Renal cortex interstitium (tissue), 15 donors: Measurements from ENCODE around the gene TMPRSS12. TPM values are rescaled to one million over a fixed set of nuclear protein-coding genes. Genes with fewer than 3 reads are reported as not detected.
A peak's percentile ranks its signal among the peaks of the same experiment; 100 is the strongest.
"Not testable (repeated sequence)": the region's sequence is repeated elsewhere in the genome, so short reads cannot be mapped to it uniquely, and the experiment has no call there.

Source experiments
- DNase-seq, 11 donors: peaks; one replicate each; pipeline ENCODE4 v3.0.0-alpha.2; 2013; ENCODE audit warnings: low read depth in 9 of 11, low spot score in 4 of 11; ENCODE audit errors: extremely low read depth in 1 of 11
- long read RNA-seq, 16 experiments: transcript quantifications; one replicate each; lab custom pipeline, GENCODE V29; 2026
- polyA plus RNA-seq, 3 donors: library from polyadenylated mRNA; unstranded; fragments of 120-200 nt; gene quantifications; one replicate each; pipeline ENCODE4 v1.2.1, GENCODE V29; 2013; ENCODE audit not compliant: insufficient read length in 3 of 3

TMPRSS12 gene
- under 1 TPM in 2 of 3 donors, not detected in 1; 0.09 to 0.12 TPM for polyA plus RNA-seq
- long read RNA-seq, donor 1, result 0 reads
- long read RNA-seq, donor 2, result 0 reads
- long read RNA-seq, donor 3, result 0 reads
- long read RNA-seq, donor 4, result 0 reads
- long read RNA-seq, donor 5, result 0 reads
- long read RNA-seq, donor 6, result 0 reads
- long read RNA-seq, donor 7, result 0 reads
- long read RNA-seq, donor 8, result 0 reads
- long read RNA-seq, donor 9, result 0 reads
- long read RNA-seq, donor 10, result 0 reads
- long read RNA-seq, donor 11, result 0 reads
- long read RNA-seq, donor 12, result 0 reads
- long read RNA-seq, donor 13, result 0 reads
- long read RNA-seq, donor 14, result 0 reads
- long read RNA-seq, donor 15, result 0 reads
- long read RNA-seq, donor 16, result 0 reads

DNA sequence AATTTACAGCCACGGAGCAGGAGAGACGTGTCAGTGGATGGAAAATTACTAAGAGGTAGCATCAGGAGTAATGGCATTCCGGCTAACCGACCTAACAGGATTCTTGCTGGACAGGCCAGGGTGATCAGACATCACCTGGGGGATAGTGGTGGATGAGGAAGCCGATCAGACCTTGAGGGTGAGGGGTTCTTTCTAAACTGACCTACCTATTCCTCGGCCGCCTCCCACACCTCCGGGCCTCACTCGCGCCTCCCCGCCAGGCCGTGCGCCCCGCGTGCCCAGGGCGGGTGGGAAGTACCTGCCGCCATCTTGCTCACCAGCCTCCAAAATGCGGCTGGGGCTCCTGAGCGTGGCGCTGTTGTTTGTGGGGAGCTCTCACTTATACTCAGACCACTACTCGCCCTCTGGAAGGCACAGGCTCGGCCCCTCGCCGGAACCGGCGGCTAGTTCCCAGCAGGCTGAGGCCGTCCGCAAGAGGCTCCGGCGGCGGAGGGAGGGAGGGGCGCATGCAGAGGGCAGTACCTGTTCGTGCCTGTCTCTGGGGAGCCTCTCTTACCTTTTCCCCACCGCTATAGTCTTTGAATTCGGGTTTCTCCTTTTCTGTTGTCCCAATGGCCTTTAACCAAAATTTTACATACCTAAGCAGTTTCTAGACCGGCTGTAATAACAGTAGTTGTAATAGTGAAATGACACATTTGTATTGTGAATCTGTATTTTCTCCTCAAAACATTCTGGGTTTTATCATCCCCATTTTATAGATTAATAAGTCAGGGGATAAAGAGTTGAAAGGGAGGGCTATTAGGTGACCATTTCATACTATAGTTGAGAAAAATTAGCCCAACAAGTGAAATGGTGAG lies at the start of gene TMPRSS12:
TMPRSS12 (plus strand) TSS at position 290 of the 857 bp plus-strand sequence; CDS start at position 329, 39 bp downstream.
- DNase-seq, result peak in 8 of 11 donors; percentile 13 to 27 (median 22)

- DNase-seq, result no peak
Measured at GRCh38 chr12:50799908-50800307, 42.8 kb upstream of the TMPRSS12 start.

- no peak for DNase-seq
Measured at GRCh38 chr12:50803230-50803875, 39.4 kb upstream of the TMPRSS12 start.

DNA sequence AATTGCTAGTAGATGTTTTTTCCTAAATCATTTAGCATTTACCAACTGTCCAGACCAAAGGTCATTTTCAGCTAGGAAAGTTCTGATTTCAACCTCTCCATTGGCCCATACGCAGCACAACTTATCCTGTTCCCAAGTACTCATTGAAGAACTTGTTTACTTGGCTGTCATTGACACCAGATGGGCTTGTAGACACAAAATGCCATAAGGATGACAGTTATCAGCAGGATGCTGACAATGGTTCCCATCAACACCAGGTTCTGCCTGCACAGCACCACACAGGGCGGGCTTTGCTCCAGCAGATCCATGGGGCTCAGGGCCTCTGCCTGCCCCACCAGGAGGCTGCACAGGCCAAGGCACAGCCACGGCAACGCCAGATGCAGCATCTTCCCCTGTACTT lies 36.5 kb upstream of the TMPRSS12 start:
- DNase-seq, result no peak

DNA sequence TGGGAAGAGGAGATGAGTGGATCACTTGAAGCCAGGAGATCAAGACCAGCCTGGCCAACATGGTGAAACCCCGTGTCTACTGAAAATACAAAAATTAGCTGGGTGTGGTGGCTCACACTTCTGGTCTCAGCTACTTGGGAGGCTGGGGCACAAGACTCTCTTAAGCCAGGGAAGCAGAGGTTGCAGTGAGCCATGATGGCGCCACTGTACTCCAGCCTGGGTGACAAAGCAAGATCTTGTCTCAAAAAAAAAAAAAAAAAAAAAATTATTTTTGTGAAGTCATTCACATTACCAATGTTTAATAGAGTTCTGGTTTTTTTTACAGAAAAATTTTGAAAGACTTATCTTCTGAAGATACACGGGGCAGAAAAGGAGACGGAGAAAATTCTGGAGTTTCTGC lies 33.6 kb upstream of the TMPRSS12 start:
- not testable (repeated sequence) for DNase-seq

GRCh38 chr12:50814921-50815320 lies 27.8 kb upstream of the TMPRSS12 start:
- not testable (repeated sequence) for DNase-seq

DNA sequence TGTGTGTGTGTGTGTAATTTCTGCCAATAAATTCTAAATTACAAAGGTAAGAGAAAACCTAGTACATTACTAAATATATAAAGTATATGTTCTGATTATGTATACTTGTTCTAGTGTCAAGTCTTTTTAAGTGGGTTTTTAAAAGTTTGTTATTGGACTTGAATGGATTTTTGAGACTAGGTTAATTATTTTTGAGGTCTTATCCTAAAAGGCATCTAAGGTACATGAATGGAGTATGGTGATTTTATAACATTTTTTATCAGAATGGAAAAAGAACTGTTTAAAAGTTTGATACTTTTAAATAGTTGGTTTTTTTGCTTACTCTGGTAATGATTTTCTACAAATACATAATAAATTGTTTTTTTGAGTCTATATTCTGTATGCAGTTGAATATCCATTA lies 22.5 kb upstream of the TMPRSS12 start:
- DNase-seq, result no peak

GRCh38 chr12:50822082-50822481 lies 20.6 kb upstream of the TMPRSS12 start:
- DNase-seq, result no peak

DNA sequence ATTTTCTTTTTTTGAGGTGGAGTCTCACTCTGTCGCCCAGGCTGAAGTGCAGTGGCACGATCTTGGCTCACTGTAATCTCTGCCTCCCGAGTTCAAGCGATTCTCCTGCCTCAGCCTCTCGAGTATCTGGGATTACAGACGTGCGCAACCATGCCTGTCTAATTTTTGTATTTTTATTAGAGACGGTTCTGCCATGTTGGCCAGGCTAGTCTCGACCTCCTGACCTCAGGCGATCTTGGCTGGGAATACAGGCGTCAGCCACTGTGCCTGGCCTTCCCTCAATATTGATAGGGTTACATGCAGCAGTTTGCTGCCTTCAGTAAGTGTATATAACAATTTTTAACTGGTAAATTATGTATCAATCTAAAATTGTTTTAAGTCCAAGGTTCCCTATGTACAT lies 19.0 kb upstream of the TMPRSS12 start:
- not testable (repeated sequence) for DNase-seq

DNA sequence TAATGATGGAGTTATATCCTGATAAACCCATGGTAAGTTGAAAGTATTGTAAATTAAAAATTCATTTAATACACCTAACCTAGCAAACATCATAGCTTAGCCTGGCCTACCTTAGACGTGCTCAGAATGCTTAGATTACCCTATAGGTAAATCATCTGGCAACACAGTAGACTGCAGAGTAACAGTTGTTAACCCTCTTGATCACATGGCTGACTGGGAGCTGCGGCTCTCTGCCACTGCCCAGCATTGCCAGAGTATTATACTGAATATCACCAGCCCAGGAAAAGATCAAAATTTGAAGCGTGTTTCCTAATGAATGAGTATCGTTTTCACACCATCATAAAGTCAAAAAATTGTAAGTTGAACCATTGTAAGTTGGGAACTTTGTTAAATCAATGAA lies 17.8 kb upstream of the TMPRSS12 start:
- no peak for DNase-seq

- peak in 10 of 11 donors; percentile 20 to 70 (median 56) for DNase-seq
Measured at GRCh38 chr12:50825372-50825838, 17.3 kb upstream of the TMPRSS12 start.

GRCh38 chr12:50828121-50828520 lies 14.6 kb upstream of the TMPRSS12 start:
- no peak for DNase-seq

DNA sequence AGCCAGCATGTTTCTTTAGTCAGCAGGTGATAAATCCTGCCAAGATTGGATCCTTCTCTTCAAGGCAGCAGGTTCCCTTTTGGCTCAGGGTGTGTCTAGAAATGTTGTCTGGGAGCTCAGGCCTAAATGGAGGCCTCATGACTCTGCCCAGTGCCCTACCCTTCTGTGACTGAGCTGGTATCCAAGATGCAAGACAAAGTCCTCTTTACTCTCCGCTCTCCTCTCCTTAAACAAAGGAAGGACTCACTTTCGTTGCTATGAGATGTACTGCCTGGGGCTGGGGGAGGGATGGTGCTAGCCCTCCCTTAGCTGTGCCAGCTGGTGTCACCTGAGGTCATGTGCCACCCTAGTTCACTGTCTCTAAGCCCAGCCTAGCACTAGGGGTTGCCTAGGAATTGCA lies 13.8 kb upstream of the TMPRSS12 start:
- no peak for DNase-seq

- DNase-seq, result not testable (repeated sequence)
Measured at GRCh38 chr12:50833801-50834200, 8.9 kb upstream of the TMPRSS12 start.

DNA sequence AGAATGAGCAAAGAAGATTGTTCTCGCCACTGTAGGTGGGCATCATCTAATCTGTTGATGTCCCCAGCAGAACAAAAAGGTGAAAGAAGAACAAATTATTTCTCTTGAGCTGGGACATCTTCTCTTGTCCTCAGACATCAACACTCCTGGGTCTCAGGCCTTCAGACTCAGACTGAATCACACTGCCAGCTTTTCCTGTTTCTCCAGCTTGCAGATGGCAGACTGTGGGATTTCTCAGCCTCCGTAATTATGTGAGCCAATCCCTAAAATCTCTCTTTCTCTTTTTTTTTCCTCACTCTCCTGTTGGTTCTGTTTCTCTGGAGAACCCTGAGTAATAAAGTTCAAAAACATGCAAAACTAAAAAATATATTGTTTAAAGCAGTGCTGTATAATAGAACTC lies 3.7 kb upstream of the TMPRSS12 start:
- DNase-seq, result no peak

DNA sequence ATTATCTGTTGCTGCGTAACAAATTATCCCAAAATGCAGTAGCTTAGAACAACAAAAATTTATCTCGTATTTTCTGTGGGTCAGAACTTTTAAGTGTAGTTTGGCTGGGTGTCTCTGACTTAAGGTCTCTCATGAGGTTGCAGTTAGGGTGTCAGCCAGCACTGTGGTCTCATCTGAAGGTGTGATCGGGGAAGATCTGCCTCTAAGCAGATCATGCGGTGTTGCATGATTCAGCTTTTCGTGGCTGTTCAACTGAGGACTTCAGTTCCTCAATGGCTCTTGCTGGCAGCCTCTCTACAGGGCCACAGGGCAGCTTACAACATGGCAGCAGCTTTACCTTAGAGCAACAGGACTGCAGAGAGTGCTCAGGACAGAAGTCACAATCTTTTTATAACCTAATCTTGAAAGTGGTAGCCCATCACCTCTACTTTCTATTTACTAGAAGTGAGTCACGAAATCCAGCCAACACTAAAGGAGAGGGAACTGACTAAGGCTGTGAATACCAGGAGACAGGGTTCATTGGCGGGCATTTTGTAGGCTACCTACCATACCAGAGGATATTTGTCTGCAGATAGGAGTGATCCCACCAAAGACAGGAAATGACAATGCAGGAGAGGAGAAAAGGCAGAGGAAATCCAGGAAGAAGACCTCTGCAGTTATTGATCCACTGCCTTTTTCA lies 1.8 kb upstream of the TMPRSS12 start:
- DNase-seq, result no peak

GRCh38 chr12:50841716-50842531 lies 802 bp upstream of the TMPRSS12 start:
- no peak for DNase-seq

DNA sequence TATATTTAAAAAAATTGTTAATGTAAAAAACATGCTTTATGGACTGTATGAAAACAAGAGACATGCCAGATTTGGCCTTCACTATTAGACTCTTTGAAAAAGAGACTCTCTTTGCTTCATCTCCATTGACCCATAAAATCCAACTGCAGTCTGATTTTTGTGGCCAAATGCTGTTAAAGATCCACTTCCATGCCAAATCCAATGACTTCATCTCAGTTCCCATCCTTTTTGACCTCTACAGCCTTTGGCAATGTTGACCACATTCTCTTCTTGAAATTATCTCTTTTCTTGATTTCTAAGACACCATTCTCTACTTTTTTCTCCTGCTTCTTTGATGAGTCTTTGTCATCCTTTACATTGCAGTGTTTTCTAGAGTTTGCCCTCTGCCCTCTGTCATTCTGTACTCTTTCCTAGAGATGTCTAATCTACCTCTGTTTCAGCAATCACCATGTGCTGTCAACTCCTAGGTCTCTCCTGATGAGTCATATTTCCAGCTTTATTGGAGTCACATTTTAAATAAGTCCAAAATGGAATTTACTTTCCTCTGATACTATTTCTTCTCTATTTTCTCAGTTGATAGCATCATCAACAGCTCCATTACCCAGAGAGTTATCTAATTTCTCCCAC lies 2.4 kb downstream of the TMPRSS12 start:
- DNase-seq, result no peak
